Central memory CD4-positive, alpha-beta T cell (primary cell): ENCODE results near the gene TMEM178A.

ENCODE experiments used
- DNase-seq: peaks from one replicate; pipeline ENCODE4 v3.0.0; 2022

The TMEM178A gene

GRCh38 chr2:39679805-39680204 lies 14.1 kb downstream of the TMEM178A start:
- no peak for DNase-seq

- no peak for DNase-seq
These were observed 16.5 kb downstream of the TMEM178A start for GRCh38 chr2:39682066-39682692.

GRCh38 chr2:39683022-39683699 lies 17.4 kb downstream of the TMEM178A start:
- DNase-seq = no peak

- no peak for DNase-seq
These were observed 18.7 kb downstream of the TMEM178A start for GRCh38 chr2:39684464-39684863.

- DNase-seq = no peak
These were observed 19.4 kb downstream of the TMEM178A start for GRCh38 chr2:39685126-39685525.

GRCh38 chr2:39686456-39686855 lies 20.7 kb downstream of the TMEM178A start:
- DNase-seq = no peak

- no peak for DNase-seq
These were observed 22.5 kb downstream of the TMEM178A start for GRCh38 chr2:39688181-39688580.

- no peak for DNase-seq
These were observed 23.6 kb downstream of the TMEM178A start for GRCh38 chr2:39689272-39689841.

- DNase-seq = no peak
These were observed 24.2 kb downstream of the TMEM178A start for GRCh38 chr2:39689876-39690275.

- no peak for DNase-seq
These were observed 27.5 kb downstream of the TMEM178A start for GRCh38 chr2:39693245-39693644.

- DNase-seq = no peak
These were observed 30.4 kb downstream of the TMEM178A start for GRCh38 chr2:39696101-39696553.

- no peak for DNase-seq
These were observed 31.1 kb downstream of the TMEM178A start for GRCh38 chr2:39696838-39697237.

GRCh38 chr2:39697454-39697853 lies 31.7 kb downstream of the TMEM178A start:
- no peak for DNase-seq

GRCh38 chr2:39701137-39701536 lies 35.4 kb downstream of the TMEM178A start:
- DNase-seq = no peak

- no peak for DNase-seq
These were observed 37.6 kb downstream of the TMEM178A start for GRCh38 chr2:39703181-39703872.

GRCh38 chr2:39704540-39704939 lies 38.8 kb downstream of the TMEM178A start:
- no peak for DNase-seq

- no peak for DNase-seq
These were observed 39.9 kb downstream of the TMEM178A start for GRCh38 chr2:39705638-39706037.

GRCh38 chr2:39706312-39706711 lies 40.6 kb downstream of the TMEM178A start:
- no peak for DNase-seq

- no peak for DNase-seq
These were observed 41.2 kb downstream of the TMEM178A start for GRCh38 chr2:39706945-39707344.

- no peak for DNase-seq
These were observed 42.3 kb downstream of the TMEM178A start for GRCh38 chr2:39708003-39708402.

- DNase-seq = no peak
These were observed 45.1 kb downstream of the TMEM178A start for GRCh38 chr2:39710807-39711206.

GRCh38 chr2:39712953-39713352 lies 47.2 kb downstream of the TMEM178A start:
- DNase-seq = no peak

GRCh38 chr2:39715095-39715494 lies 49.4 kb downstream of the TMEM178A start:
- no peak for DNase-seq

- no peak for DNase-seq
These were observed 50.1 kb downstream of the TMEM178A start for GRCh38 chr2:39715822-39716221.
